Liver (tissue), 9 donors: Measurements from ENCODE around the gene RASA3. TPM values are rescaled to one million over a fixed set of nuclear protein-coding genes. Genes with fewer than 3 reads are reported as not detected.
"Not testable (repeated sequence)": the region's sequence is repeated elsewhere in the genome, so short reads cannot be mapped to it uniquely, and the experiment has no call there.

Experiments
- DNase-seq: peaks from one replicate; pipeline ENCODE4 v3.0.0-alpha.2; 2017; ENCODE audit warnings: low spot score
- H3K27ac ChIP-seq, 2 donors: one replicate each; pipeline ENCODE4 v1.7.0; 2013; ENCODE audit warnings: inconsistent platforms in 2 of 2, low read length in 2 of 2, control low read depth in 1 of 2, low read depth in 1 of 2, mild to moderate bottlenecking in 1 of 2
- H3K27me3 ChIP-seq, 4 donors: one replicate each; pipeline versions ENCODE4 v1.6.1 to v1.7.0; 2013; ENCODE audit warnings: low read length in 3 of 4, inconsistent platforms in 1 of 4, mild to moderate bottlenecking in 1 of 4, moderate library complexity in 1 of 4; ENCODE audit not compliant: control insufficient read depth in 4 of 4, insufficient read depth in 4 of 4
- H3K36me3 ChIP-seq, 4 donors: one replicate each; pipeline versions ENCODE4 v1.6.1 to v1.7.0; 2013; ENCODE audit warnings: low read length in 3 of 4, mild to moderate bottlenecking in 3 of 4, low read depth in 1 of 4, moderate library complexity in 1 of 4; ENCODE audit not compliant: control insufficient read depth in 4 of 4, insufficient read depth in 3 of 4
- H3K4me1 ChIP-seq, 4 donors: one replicate each; pipeline versions ENCODE4 v1.6.1 to v1.7.0; 2013; ENCODE audit warnings: low read length in 3 of 4, mild to moderate bottlenecking in 3 of 4, moderate library complexity in 1 of 4; ENCODE audit not compliant: control insufficient read depth in 4 of 4, insufficient read depth in 4 of 4
- H3K4me3 ChIP-seq, 3 donors: one replicate each; pipeline versions ENCODE4 v1.6.1 to v1.7.0; 2013; ENCODE audit warnings: low read length in 3 of 3, control low read depth in 1 of 3, low read depth in 1 of 3, mild to moderate bottlenecking in 1 of 3
- H3K9ac ChIP-seq, 2 donors: one replicate each; pipeline ENCODE4 v1.7.0; 2013; ENCODE audit warnings: low read length in 2 of 2, mild to moderate bottlenecking in 2 of 2, moderate library complexity in 2 of 2, control low read depth in 1 of 2, low read depth in 1 of 2
- H3K9me3 ChIP-seq, 4 donors: one replicate each; pipeline versions ENCODE4 v1.6.1 to v1.7.0; 2013; ENCODE audit warnings: low read length in 3 of 4; ENCODE audit not compliant: control insufficient read depth in 4 of 4
- CTCF ChIP-seq: fragments of 150-350 bp; IDR thresholded peaks from 2 replicates; pipeline ENCODE4 v1.5.1; 2017; ENCODE audit warnings: improper control_type of control experiment, low read depth, low read length; ENCODE audit not compliant: missing input control
- EGR1 ChIP-seq, 2 donors: IDR thresholded peaks; 2 replicates each; pipeline ENCODE4 v1.6.1; 2016 to 2018; ENCODE audit warnings: antibody characterized with exemption in 2 of 2, low read depth in 2 of 2
- FOXA1 ChIP-seq: IDR thresholded peaks from 2 replicates; pipeline ENCODE4 v1.6.1; 2016; ENCODE audit warnings: antibody characterized with exemption
- FOXA2 ChIP-seq: IDR thresholded peaks from 2 replicates; pipeline ENCODE4 v1.6.1; 2016; ENCODE audit warnings: antibody characterized with exemption
- GABPA ChIP-seq, 2 donors: IDR thresholded peaks in 1 of 2; conservative IDR thresholded peaks in 1 of 2; 2 replicates each; pipeline ENCODE4 v1.6.1; 2016; ENCODE audit warnings: antibody characterized with exemption in 2 of 2, mild to moderate bottlenecking in 1 of 2, moderate library complexity in 1 of 2
- HNF4A ChIP-seq, 2 donors: conservative IDR thresholded peaks; 2 replicates each; pipeline ENCODE4 v1.6.1; 2016; ENCODE audit warnings: antibody characterized with exemption in 2 of 2, mild to moderate bottlenecking in 2 of 2
- HNF4G ChIP-seq: IDR thresholded peaks from 2 replicates; pipeline ENCODE4 v1.6.1; 2016; ENCODE audit warnings: antibody characterized with exemption
- JUND ChIP-seq, 2 donors: IDR thresholded peaks; 2 replicates each; pipeline ENCODE4 v1.6.1; 2016; ENCODE audit warnings: antibody characterized with exemption in 2 of 2
- MAX ChIP-seq: IDR thresholded peaks from 2 replicates; pipeline ENCODE4 v1.6.1; 2016; ENCODE audit warnings: antibody characterized with exemption
- NR2F2 ChIP-seq: IDR thresholded peaks from 2 replicates; pipeline ENCODE4 v1.6.1; 2016; ENCODE audit warnings: antibody characterized with exemption
- RAD21 ChIP-seq, 2 donors: IDR thresholded peaks; 2 replicates each; pipeline ENCODE4 v1.6.1; 2016; ENCODE audit warnings: antibody characterized with exemption in 2 of 2, mild to moderate bottlenecking in 2 of 2
- REST ChIP-seq: IDR thresholded peaks from 2 replicates; pipeline ENCODE4 v1.6.1; 2016; ENCODE audit warnings: antibody characterized with exemption, mild to moderate bottlenecking
- RXRA ChIP-seq, 2 donors: IDR thresholded peaks; 2 replicates each; pipeline ENCODE4 v1.6.1; 2017 to 2018; ENCODE audit warnings: antibody characterized with exemption in 2 of 2, mild to moderate bottlenecking in 1 of 2
- TAF1 ChIP-seq: conservative IDR thresholded peaks from 2 replicates; pipeline ENCODE4 v1.6.1; 2016; ENCODE audit warnings: antibody characterized with exemption, mild to moderate bottlenecking
- YY1 ChIP-seq: IDR thresholded peaks from 2 replicates; pipeline ENCODE4 v1.6.1; 2016; ENCODE audit warnings: antibody characterized with exemption, mild to moderate bottlenecking
- ZBTB33 ChIP-seq: IDR thresholded peaks from 2 replicates; pipeline ENCODE4 v1.6.1; 2016; ENCODE audit warnings: antibody characterized with exemption
- WGBS: extraction: QIAGEN DNeasy Blood & Tissue Kit; methylation state at CpG from one replicate; pipeline ENCODE4 v1.1.7; 2013; 5-methylcytosine and 5-hydroxymethylcytosine counted together
- polyA plus RNA-seq, 2 donors: library from polyadenylated mRNA; stranded (reverse) in 1 of 2; unstranded in 1 of 2; fragments of 200-250 nt in 1 of 2; fragments of >200 nt in 1 of 2; fragmentation: Nextera tagmentation in 1 of 2; extraction: Ambion mirVana in 1 of 2; gene quantifications; one replicate each; pipeline versions ENCODE4 v1.2.1 to v1.2.3, GENCODE V29; 2013 to 2015
- total RNA-seq, 2 donors: library from RNA; depleted of rRNA; stranded (reverse); fragments of >200 nt; gene quantifications; one replicate each; pipeline ENCODE4 v1.2.3, GENCODE V29; 2014
- donor health status: healthy.
- donor health status: healthy.
- donor health status: healthy.
- donor health status: healthy.
- donor health status: healthy.

The RASA3 gene
- total and polyA plus RNA-seq, 4 donors = 0.64 to 5.9 (median 3.8) TPM

- TF ChIP-seq HNF4G (no peak), YY1 (no peak), TAF1 (no peak), FOXA2 (no peak), CTCF (no peak), MAX (no peak), HNF4A (conservative IDR thresholded peaks at IDR 0.05) (no peak), FOXA1 (no peak), RAD21 (IDR thresholded peaks at IDR 0.05) (no peak), GABPA (IDR thresholded peaks at IDR 0.05 in 1 of 2, conservative IDR thresholded peaks at IDR 0.05 in 1 of 2) (no peak), REST (no peak), EGR1 (IDR thresholded peaks at IDR 0.05; ENCODE audit: low read depth in 2 of 2) (no peak), JUND (IDR thresholded peaks at IDR 0.05) (no peak), NR2F2 (no peak), RXRA (IDR thresholded peaks at IDR 0.05) (no peak), ZBTB33 (no peak)
- Histone ChIP-seq H3K4me3 (no peak overlapping the region), H3K9ac (no peak overlapping the region), H3K27ac (no peak overlapping the region), H3K27me3 (no peaks in the 10 kb centered on the region), H3K9me3 (no peaks in the 10 kb centered on the region), H3K4me1 (peaks cover 12 to 28% (median 19%) of the 10 kb centered on the region in 4 donors), H3K36me3 (no peaks in the 10 kb centered on the region)
- no peak for DNase-seq
- WGBS = 48% methylated on average over 21 of the region's 21 CpGs
Observed at GRCh38 chr13:114134111-114134943, 1.9 kb upstream of the RASA3 start.

- not testable (repeated sequence) for H3K9me3 ChIP-seq, H3K4me3 ChIP-seq, H3K36me3 ChIP-seq, DNase-seq, H3K9ac ChIP-seq, H3K27ac ChIP-seq, H3K27me3 ChIP-seq
- peaks cover 12 to 31% (median 21%) of the 10 kb centered on the region in 4 donors for H3K4me1 ChIP-seq
- WGBS = 76% methylated on average over 7 of the region's 7 CpGs
Observed at GRCh38 chr13:114133552-114133951, 1.1 kb upstream of the RASA3 start.

- H3K36me3 ChIP-seq, H3K27ac ChIP-seq, H3K4me3 ChIP-seq, H3K9ac ChIP-seq, DNase-seq, H3K9me3 ChIP-seq, H3K27me3 ChIP-seq: not testable (repeated sequence)
- 52% methylated on average over 8 of the region's 9 CpGs for WGBS
- H3K4me1 ChIP-seq = peaks cover 12 to 31% (median 21%) of the 10 kb centered on the region in 4 donors
Observed at GRCh38 chr13:114133126-114133525, 703 bp upstream of the RASA3 start.
